HG02623 (cell line): ENCODE measurements around the gene ANP32A.
"Not testable (repeated sequence)": the region's sequence is repeated elsewhere in the genome, so short reads cannot be mapped to it uniquely, and the experiment has no call there.

ENCODE experiments used
- ATAC-seq: cut with Tn5 transposase; IDR thresholded peaks from one replicate; pipeline ENCODE4 v1.9.1; 2021; ENCODE audit warnings: moderate library complexity; ENCODE audit not compliant: unreplicated experiment

The ANP32A gene

DNA sequence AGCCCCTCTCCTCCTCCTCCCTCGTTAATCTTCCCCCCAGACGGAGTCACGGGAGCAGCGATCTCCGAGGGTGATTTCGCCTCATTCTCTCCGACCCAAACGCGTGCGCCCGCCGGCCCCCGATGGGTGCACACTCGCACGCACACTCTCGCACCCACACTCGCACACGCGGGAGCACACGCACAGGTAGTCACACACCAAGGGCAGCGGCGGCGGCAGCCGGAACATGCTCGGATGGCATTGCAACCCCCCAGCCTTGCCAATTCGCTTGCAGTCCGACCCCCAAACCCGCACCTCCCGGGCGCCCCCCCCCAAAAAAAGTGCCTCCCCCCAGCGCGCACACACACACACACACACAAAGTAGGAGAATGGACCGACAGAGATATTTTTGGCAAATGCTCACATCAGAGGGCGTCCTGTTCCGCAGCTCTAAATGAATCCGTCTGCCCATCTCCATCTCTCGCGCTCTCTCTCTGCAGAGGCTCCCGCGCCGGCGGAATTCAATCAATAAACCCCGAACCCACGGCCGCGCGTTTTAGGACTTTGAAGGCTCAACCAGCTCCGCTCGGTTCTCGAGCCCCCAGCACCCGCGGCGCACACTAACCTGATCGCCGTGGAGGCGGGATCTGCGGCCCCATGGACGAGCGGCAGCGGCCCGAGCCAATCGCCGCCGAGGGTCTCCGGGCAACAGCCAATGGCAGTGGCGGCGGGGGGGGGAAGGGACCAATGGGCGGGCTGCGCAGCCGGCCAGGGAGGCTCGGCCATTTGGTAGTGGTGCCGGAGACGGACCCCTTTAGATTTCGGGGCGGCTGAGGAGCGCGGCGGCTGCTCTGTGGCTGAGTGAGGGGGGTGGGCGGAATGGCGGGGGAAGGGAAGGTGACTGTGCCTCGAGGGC, at the start of gene ANP32A:
TSS of gene ANP32A (minus strand) at position 601 of the 895 bp plus-strand sequence. CDS start at position 457, 144 bp downstream.
- peak; percentile 60 for ATAC-seq

DNA sequence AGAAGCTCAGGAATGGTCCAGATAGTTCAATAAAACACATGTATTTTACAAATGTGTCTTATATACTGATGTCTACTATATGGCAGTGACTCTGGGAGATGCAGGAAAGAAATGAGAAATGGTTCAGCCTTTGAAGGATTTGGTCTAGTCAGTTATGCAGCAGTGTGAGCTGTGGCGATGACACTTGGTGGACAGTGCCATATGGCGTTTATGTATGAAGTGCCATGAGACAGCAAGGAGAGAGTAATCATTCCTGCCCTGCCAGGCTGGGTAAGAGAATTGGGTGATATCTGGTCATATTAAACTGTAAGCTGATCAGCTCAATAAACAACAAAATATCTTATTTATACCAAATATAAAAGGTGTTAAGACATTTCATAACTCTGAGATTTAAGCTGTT, 47.6 kb upstream of the ANP32A start:
- ATAC-seq, result no peak

DNA sequence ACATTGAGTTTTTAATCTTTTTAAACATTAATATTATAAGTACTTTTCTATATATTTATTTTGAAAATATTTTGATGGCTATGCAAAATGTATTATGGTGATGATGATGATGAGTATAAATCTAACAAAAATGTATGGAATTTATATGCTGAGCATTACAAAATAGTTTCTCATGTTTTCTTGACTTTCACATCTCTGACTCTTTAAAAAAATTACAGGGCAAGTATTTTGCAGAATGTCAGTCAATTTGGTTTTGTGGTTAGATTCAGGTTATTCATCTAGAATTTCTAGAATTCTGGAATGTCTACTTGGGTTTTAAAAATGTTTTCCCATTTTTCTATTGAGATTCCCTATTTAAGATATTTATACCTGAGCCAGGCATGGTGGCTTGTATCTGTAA, 41.7 kb upstream of the ANP32A start:
- no peak for ATAC-seq

DNA sequence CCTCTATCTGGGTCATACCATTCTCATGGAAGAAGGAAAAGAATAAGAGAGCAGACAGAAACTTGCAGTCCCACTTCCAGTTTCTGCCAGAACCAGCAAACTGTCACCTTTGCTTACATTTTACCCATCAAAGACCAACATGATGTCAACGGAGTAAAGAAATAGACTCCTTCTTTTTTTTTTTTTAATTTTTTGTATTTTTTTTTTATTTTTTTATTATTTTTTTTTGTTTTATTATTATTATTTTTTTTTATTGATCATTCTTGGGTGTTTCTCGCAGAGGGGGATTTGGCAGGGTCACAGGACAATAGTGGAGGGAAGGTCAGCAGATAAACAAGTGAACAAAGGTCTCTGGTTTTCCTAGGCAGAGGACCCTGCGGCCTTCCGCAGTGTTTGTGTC, 38.0 kb upstream of the ANP32A start:
- ATAC-seq, result not testable (repeated sequence)

DNA sequence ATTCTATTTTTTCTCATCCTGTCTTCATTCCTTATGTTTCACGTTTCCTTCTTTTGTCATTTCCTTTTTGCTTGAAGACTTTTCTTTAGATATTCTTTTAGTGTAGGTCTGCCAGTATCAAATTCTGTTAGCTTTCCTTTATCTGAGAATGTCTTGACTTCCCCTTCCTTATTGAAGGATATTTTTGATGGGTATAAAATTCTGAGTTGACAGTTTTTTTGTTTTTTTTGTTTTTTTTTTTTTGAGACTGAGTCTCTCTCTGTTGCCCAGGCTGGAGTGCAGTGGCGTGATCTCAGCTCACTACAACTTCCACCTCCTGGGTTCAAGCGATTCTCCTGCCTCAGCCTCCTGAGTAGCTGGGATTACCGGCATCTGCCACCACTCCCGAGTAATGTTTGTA, 36.7 kb upstream of the ANP32A start:
- ATAC-seq, result not testable (repeated sequence)

DNA sequence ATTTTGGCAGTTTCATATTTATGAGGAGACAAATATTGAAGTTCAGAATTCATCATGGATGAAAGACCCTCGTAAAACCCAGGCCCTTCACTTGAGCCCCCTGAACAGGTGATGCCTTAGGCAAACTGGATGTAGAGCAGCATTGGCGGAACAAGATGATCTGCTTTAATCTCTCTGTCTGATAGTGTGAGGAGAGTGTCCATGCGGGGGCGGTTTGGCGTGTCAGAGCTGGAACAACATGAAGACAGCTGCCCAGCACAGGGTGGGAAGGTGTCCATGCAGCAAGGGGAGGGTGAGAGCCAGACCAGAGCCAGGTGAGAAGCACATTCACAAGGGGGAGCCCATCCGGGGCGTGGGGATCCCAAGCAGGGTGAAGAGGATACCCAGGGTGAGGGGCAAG, 31.8 kb upstream of the ANP32A start:
- ATAC-seq, result no peak

DNA sequence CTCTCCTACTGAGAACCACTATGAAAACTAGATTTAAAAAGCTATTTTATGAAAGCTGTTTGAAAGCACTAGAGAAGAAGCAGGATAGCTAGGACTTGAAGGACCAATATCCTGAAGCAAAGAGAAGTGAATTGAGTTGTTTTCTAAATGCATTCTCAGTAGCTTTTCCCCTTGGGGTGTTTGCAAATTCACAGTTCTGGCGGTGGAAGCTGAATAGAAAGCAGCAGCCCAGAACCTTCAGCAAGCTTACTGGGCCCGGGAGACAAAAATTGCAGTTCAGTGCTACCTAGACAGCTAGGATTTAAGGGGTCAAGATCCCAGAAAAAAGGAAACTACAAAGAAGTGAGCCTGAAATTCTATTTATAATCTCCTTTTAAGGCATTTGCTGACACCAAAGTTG, 31.3 kb upstream of the ANP32A start:
- no peak for ATAC-seq

DNA sequence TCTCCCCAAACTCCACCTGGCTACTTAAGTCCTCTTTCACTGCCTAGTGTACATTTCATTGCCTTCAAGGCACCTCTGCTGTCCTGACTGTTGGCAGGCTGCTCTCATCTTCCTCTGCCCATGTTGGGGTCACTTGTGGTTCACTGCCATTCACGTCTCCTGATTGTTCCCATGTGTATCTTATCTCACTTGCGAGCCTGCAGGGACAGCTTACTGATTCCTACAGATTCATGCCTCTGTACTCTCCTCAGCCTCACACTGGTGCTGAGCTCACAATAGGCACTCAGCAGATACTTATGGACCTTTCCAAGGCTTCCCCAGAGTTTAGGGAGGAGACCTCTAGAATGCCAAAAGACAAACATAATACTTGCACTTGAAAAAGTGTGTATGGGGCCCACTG, 28.8 kb upstream of the ANP32A start:
- ATAC-seq, result no peak

DNA sequence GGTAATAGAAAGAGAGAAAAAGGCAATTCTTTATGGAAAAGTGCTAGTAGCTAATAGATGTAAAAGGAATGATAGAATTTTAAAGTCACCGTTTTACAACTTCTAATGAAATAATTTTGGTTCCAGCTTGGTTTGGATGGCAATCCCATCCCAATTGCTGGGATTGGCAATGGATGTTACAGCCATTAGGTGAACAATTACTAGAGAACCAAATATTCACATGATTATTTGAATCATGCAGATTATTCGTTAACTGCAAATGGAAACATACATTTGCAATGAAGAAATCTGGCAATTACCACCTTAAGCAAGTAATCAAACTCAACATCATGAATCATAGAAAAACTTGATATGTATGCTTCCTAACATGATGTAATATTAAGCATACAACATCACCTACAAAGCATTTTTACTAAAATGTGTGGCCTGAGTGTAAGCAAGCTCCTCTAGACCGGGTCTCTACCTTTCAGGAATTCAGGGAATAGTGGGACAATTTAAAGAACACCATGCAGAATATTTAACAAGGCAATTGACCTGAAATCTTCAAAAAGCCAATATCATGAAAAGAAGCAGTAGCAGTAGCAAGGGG, 26.2 kb upstream of the ANP32A start:
- ATAC-seq, result no peak

DNA sequence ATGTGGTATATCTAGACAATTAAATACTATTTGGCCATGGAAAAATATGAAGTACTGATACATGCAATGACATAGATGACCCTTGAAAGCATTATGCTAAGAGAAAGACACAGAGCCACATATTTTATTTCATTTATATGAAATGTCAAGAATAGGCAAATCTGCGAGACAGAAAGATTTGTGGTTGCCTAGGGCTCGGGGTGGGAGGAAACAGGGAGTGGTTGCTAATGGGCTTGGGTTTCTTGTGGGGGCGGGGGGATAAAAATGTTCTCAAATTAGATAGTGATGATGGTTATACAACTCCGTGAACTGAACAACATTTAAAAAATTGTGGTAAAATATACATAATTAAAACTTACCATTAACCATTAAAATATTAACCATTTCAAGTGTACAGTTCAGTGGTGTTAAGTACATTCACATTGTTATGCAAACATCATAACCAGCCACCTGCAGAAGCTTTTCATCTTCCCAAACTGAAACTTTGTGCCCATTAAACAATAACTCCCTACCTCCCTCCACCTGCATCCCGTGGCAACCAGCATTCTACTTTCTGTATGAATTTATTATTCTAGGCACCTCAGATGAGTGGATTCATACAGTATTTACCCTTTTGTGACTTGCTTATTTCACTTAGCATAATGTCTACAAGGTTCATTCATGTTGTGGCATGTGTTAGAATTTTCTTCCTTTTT, 24.3 kb upstream of the ANP32A start:
- ATAC-seq, result no peak

DNA sequence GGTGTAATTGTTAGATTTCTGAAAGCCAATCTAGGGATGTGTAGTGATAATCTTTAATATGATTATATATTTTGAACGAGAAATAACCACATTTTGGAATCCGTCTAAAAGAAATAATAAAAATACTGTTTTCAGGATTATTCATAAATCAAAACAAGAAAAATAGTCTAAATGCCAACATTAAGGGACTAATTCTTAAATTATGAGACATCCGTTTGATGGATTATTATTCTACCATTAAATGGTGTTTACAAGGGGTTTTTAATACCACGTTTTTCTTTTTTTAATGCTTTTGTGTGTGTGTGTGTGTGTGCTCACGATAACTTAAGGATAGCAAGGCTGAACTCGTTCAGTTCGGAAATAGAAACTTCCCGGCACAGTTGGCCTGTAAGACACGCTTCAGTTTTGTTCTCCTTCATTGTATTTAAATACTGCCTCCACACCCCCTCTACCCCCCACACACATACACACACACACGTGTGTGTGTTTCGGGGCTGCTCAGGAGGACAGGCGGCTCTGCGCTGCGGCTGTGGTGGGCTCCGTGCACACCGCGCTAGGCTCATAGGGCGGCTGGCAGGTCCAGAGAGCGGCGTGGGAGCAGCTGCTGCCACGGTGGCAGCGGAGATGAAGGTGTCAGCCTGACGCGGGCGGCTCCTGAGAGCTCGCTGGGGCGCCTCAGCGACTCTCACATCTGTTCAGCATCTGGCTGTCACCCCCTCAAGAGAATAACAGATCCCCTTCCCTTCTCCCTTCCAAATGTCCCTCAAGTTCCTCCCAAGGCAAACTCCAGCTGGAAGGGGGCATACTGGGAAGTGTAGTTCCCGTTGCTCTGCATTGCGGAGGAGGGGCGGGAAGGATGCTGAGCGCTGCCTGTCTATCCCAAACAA, 23.0 kb upstream of the ANP32A start:
- no peak for ATAC-seq

DNA sequence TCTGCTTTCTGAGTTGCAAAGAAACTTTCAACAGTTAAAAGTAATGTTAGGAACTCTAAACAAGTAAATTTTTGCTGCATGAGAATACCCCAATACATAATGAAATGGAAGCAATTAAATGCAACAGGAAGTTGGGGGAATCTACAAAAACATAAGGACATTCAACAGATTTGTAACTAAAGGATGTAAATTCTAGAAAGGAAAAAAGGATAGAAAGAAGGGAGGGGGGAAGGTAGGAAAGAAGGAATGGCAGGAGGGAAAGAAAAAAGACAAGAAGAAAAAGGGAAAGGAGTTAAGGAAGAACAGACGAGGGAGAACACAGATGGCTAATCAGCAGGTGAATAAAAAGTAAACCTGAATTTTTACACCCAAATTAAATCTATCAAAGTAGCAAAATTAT, 22.3 kb upstream of the ANP32A start:
- ATAC-seq, result no peak

DNA sequence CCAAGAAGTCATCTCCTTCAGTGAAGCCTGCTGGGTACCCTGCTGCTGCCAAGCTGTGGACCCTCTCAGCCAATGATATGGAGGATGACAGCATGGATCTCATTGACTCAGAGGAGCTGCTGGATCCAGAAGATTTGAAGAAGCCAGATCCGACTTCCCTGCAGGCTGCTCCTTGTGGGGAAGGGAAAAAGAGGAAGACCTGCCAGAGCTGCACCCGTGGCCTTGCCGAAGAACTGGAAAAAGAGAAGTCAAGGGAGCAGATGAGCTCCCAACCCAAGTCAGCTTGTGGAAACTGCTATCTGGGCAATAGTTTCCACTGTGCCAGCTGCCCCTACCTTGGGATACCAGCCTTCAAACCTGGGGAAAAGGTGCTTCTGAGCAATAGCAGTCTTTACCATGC, 13.7 kb upstream of the ANP32A start:
- ATAC-seq, result no peak

DNA sequence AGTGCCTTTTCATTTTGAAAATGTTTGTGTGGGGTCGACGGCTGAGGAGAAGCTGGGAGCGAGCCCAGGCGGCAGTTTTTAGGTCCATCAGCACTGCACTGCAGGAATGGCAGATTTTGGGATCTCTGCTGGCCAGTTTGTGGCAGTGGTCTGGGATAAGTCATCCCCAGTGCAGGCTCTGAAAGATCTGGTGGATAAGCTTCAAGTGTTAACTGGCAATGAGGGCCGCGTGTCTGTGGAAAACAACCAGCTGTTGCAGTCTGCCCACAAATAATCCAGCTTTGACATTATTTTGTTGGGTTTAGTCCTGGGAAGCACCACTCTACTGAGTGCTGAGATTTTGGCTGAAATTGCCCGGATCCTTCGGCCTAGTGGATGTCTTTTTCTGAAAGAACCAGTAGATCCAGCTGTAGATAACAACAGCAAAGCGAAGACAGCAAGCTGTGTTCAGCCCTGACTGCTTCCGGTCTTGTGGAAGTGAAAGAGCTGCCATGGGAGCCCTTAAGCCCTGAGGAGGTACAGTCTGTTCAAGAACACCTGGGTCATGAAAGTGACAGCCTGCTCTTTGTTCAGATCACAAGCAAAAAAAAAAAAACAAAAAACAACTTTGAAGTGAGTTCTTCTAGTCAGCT, 13.1 kb upstream of the ANP32A start:
- ATAC-seq, result no peak

DNA sequence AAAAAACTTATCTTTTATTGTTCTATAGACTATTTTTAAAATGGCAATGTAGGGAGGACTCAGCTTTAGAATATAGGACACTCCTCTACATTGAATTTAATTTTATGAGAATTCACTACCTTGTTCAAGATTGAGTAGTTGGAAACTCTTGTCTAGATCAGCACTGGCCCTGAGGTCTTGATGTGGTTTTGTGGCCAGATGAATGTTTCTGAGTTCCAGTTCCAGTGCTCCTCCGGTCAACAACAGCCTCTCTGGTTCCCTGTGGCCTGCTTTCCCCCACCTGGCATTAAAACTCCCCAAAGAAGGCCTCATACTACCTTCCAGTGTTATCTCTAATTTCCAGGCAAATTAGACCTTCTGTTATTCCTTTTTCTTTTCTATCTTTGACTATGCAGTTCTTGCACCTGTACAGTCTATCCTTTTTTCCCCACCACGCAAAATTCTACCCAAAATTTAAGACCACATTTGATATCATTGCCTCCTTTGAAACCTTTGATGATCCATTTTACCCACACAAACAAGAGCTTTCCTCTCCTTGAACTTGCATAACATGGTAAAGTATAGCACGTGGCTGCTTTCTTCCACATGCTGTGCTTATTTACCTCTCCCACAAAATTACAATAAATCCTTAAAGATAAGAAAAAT, 9.6 kb upstream of the ANP32A start:
- ATAC-seq, result no peak

DNA sequence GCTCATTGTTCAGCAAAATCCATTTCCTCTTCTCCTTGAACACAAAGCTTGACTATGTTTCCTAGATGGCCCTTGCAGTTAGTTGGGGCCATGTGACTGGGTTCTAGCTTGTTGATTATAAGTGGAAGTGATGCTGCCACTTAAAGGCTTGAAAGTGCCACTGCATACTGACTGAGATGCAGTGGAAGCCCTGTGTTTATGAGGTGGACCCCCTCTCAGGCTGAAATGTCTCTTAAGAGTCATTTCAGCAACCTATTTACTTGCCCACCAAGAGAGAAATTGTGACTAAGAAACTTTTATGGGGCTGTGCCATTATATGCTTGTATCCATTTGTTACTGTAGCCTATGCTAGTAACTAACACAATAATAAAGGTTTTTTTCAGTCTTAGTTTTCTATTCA, 8.4 kb upstream of the ANP32A start:
- ATAC-seq, result no peak

DNA sequence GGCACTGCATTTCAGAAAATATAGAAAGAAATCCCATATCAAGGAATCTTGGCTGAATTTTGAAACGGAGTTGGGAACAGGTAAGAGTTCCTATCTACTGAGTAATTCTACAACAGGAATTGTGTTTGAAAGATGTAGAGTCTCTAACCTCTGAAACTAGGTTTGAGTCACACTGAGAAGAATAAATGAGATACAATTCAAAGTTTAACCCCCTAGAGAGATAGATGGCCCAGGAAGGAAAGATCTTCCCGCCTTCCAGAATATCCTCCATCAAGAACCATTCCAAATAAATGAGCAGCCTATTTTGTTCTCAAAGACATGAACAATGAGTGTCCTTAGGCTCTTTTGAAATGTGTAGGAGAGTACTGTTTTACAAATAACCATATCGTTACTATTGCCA, 2.9 kb upstream of the ANP32A start:
- ATAC-seq, result no peak

DNA sequence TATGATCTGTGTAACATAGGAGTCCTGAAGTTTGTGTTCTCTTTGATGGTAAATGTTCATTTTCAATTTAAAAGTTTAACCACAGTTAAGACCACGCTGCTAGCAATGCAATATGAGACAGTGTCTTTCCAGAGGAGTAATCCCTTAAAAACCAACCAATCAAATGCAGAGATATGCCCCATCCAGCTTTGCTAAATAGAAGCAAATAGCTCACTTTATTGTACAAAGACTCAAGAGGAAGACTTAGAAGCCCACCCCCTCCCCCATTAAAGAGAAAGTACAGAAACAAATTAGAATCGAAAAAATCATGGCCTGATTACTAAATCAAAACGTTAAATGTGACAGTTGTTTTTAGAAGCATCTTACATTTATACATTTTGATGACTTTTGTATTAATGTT, 2.1 kb upstream of the ANP32A start:
- ATAC-seq, result no peak

DNA sequence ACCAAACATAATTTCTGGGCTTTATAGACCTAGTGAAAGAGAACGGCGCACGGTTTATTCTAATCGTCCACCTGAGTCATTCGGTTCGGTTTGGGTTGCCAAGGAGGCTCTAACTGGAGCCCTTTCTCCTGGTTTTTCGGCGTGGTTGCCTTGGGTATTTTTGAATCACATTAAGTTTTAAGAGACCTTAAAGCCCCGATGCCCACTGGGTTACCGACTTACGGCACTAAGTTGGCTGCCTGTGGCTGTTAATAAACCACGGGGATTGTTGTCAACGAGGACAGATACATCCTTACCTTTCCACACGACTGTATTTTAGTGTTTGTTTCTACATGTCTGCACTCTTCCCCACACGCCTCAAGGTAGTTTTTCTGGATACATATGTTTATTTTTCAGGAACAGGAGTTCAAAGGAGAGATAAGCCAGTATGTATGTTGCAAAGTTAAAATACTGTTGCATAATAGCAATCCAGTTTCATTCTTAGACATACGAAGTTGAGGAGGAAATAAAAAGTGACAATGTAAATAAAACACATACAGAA, 1.2 kb upstream of the ANP32A start:
- ATAC-seq, result no peak
